Measurements from ENCODE around the gene PMEPA1.

The PMEPA1 gene

DNA sequence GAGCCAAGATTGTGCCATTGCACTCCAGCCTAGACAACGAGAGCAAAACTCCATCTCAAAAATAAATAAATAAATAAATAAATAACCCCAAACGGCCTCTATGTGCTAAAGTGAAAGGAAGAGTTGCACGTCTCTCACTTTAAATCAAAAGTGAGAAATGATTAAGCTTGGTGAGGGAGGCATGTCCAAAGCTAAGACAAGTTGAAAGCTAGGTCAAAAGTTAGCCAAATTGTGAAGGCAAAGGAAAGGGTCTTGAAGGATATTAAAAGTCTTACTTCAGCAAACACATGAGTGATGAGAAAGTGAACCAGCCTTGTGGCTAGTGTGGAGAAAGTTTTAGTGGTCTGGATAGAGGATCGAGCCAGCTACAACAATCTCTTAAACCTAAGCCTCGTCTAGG, 103.9 kb downstream of the PMEPA1 start:
- H3K4me3 ChIP-seq (ENCODE audit: low read length): no peak overlapping the region
- TF ChIP-seq ZNF274 (IDR thresholded peaks at IDR 0.05; ENCODE audit: low read depth, low read length): no peak

DNA sequence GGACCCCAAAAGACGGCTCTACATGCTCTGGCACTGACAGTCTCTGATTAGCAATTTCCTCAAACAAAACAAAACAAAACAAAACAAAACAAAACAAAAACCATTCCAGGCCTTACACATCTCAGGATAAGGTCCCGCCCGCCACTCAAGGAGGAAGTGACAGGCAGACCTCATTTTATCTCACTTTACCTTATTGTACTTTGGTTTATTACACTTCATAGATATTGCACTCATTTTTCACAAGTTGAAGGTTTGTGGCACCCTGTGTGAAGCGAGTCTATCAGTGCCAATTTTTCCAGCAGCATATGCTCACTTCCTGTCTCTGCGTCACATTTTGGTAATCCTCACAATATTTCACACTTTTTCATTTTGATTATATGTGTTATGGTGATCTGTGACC, 104.8 kb downstream of the PMEPA1 start:
- TF ChIP-seq ZNF274 (IDR thresholded peaks at IDR 0.05; ENCODE audit: low read depth, low read length): no peak
- H3K4me3 ChIP-seq (ENCODE audit: low read length): no peak overlapping the region

DNA sequence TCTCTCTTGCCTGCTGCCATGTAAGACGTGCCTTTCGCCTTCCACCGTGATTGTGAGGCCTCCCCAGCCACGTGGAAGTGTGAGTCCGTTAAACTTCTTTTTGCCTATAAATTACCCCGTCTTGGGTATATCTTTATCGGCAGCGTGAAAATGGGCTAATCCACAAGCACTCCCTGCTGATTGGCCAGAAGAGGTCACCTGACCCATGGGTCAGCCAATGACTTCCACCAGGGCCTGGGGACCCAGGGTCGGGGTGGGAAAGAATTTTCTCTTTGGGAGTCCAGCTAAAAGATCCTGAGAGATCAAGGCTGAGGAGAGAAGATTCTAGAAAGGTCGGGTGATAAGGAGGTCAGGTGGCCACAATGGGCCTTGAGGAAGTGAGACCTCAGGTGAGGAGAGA, 106.7 kb downstream of the PMEPA1 start:
- TF ChIP-seq ZNF274 (IDR thresholded peaks at IDR 0.05; ENCODE audit: low read depth, low read length): no peak
- H3K4me3 ChIP-seq (ENCODE audit: low read length): no peak overlapping the region

DNA sequence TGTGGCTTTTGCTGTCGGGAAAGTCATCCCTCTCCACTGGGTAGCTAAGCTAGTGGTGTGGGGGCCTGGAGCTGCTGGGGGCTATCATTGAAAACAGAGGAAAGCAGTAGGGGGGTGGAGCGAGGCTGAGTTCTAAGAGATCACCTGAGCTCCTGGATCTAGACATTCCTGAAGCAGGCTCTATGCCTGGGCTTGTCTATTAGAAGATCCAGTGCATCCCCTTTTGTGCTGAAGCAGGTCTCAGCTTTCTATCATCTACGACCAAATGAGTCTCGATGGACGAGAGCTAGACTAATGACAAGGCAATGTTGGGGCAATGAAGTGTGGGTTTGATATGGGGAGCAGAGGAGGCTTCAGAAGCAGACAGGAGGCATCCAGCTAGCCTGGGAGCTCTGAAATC, 108.1 kb downstream of the PMEPA1 start:
- no peak overlapping the region for H3K4me3 ChIP-seq (ENCODE audit: low read length)
- TF ChIP-seq ZNF274 (IDR thresholded peaks at IDR 0.05; ENCODE audit: low read depth, low read length): no peak

DNA sequence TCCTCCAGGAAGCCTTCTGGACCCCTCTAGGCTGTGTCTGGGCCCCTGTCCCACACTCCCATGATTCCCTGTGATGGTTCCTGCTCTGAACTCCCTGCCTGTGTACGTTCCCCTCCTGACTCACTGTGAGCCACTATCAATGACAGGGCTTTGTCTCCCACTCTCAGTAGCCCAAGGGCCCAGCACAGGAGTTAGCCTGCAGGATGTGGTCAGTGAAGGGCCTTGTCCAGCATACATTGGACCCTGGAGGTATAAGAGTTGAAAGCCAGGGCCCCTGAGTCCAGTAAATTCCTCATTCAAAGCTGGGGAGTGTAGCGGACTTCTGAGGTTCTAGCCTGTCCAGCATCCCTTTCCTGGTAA, 108.6 kb downstream of the PMEPA1 start:
- TF ChIP-seq ZNF274 (IDR thresholded peaks at IDR 0.05; ENCODE audit: low read depth, low read length): no peak
- H3K4me3 ChIP-seq (ENCODE audit: low read length): no peak overlapping the region

DNA sequence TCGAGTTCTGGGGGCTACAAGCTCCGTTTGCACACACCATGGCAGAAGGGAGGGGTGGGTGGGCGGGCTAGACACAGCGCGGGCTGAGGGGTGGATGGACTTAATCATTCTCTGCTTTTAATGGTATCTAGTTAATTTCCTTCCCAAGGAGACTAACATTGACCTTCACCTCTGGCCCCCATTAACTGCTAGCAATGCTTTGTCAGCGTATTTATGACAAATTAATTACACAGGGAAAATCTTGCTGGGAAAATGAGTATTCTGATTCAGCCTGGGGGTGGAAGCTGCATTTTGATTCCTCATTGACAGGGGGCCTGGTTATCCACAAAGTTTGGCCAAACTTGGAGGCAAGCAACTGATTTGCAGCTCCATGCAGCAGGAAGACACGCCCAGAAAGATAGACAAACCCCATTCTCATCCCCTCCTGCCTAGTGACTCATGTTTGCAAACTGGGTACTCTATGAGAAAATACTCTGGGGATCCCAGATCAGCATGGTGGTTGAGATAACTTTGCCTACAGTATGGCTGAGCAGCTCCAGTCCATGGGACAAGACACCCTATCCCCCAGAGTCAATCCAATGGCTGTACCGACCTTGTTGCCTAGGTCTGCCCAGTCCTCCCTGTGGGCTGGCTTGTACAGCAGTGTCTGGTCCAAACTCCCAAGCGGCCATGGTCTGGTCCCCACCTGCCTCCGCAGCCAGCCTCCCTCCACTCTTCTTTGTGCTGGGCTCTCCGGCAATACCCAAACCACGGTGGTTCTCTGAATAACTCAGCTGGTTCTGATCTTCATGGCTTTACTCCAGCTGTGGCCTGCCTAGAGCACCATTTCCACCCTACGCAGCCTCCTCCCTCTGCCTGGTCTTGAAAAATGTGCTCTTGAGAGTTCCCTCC, 109.2 kb downstream of the PMEPA1 start:
- H3K4me3 ChIP-seq (ENCODE audit: low read length): no peak overlapping the region
- no peak for TF ChIP-seq ZNF274 (IDR thresholded peaks at IDR 0.05; ENCODE audit: low read depth, low read length)

DNA sequence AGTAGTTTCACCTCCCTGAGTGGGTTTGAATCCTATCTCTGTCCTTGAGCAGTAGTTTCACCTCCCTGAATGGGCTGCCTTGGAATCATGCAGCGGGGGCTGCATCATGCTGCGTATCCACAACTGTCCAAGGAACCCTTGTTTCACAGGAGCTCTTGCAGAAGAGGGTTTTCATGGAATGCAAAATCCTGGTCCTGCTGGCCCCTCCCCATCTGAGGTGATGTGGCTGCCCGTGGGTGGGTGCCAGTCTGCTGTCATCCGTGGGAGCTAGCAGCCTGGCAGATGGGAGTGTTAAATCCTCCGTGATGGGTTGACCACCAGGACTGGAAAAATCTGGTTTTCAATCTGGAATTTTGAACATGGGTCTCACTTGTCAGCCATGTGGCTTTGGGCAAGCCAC, 111.3 kb downstream of the PMEPA1 start:
- H3K4me3 ChIP-seq (ENCODE audit: low read length): no peak overlapping the region
- TF ChIP-seq ZNF274 (IDR thresholded peaks at IDR 0.05; ENCODE audit: low read depth, low read length): no peak
